ENCODE measurements around the gene RPUSD4. TPM values are rescaled to one million over a fixed set of nuclear protein-coding genes. Genes with fewer than 3 reads are reported as not detected.

The RPUSD4 gene
- total RNA-seq, 1 experiment from 2014 or later = 39.7 TPM

DNA sequence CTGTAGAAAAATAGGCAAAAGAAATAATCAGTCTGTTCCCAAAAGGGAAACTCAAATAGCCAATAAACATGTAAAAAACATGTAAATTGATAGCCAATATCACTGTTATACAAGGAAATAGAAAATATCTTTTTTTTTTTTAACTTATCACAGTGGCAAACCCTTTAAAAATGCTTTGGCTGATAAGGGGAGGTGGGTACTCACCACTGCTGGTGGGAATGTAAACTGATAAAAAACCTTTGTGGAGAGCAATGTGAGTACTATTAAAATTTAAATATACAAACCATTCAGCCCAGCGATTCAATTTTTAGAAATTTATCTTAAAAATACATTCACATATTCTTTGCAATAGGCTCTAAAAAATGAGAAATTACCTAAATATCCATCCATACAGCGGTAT lies 3.6 kb downstream of the RPUSD4 start:
- no peaks in the 10 kb centered on the region for H3K9me3 ChIP-seq (ENCODE audit: low read length)
- intact Hi-C loops (cut with micrococcal nuclease) = no loop called here
- no peak overlapping the region for H3K4me2 ChIP-seq (ENCODE audit: low read length)
- no peaks in the 10 kb centered on the region for H3K27me3 ChIP-seq (ENCODE audit: low read length)
- H3K4me1 ChIP-seq (ENCODE audit: insufficient read depth, low read length) = peaks cover 13% of the 10 kb centered on the region
- H3F3A ChIP-seq (ENCODE audit: low read length, unreplicated experiment) = no peaks in the 10 kb centered on the region
- H3K36me3 ChIP-seq (ENCODE audit: low read depth, low read length) = peaks cover 42% of the 10 kb centered on the region
- H3K79me2 ChIP-seq (ENCODE audit: low read length) = peaks cover 39% of the 10 kb centered on the region
- no peaks in the 10 kb centered on the region for H3K9me2 ChIP-seq (replicated peaks; ENCODE audit: low read length)
- H3K27ac ChIP-seq (ENCODE audit: low read length) = no peak overlapping the region
- BruUV-seq (replicated peaks) = no TSS peak
- ChIA-PET CTCF (no interaction called here), POLR2A (ENCODE audit: unreplicated experiment) (no interaction called here)
- H2AFZ ChIP-seq (ENCODE audit: low read length) = no peak overlapping the region
- TF ChIP-seq EZH2 (IDR thresholded peaks at IDR 0.05; ENCODE audit: low read length, unreplicated experiment) = no peak
- no peak for TF ChIP-seq EZH2phosphoT487 (IDR thresholded peaks at IDR 0.05; ENCODE audit: borderline replicate concordance, low read length)
- TF ChIP-seq CTCF (conservative IDR thresholded peaks at IDR 0.05; ENCODE audit: low read depth, low read length) = no peak
- DNase-seq = no peak
- H3K9ac ChIP-seq (ENCODE audit: low read length) = no peak overlapping the region
- H4K20me1 ChIP-seq (ENCODE audit: low read length) = 0 out of 2 replicates have a peak, but pooled peaks cover 5% of the 10 kb centered on the region
- ATAC-seq = no peak
- no peak overlapping the region for H3K4me3 ChIP-seq (ENCODE audit: low read length)

DNA sequence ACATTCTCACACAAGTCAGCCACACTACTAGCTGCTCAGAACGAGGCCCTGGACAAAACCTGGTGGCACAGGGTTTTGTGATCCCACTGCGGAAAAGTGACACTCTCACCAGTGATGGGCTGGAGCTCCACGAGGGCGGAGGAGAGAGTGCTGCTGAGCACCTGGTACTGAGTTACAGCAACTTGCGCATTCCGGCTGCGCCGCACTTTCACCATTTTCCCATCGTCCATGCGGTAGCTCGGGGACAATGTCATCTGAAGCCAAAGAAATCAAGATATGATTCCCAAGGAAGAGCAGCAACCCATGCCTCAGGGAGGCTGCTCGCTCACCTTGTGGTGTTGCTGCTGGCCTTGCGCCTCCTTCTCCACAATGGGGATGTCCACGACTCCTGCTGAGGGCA lies 6.1 kb downstream of the RPUSD4 start:
- ATAC-seq (no peak), DNase-seq (no peak)
- no peaks in the 10 kb centered on the region for H4K20me1 ChIP-seq (ENCODE audit: low read length)
- H3F3A ChIP-seq (ENCODE audit: low read length, unreplicated experiment) = no peaks in the 10 kb centered on the region
- H2AFZ ChIP-seq (ENCODE audit: low read length) = no peak overlapping the region
- H3K27ac ChIP-seq (ENCODE audit: low read length) = no peak overlapping the region
- H3K4me2 ChIP-seq (ENCODE audit: low read length) = no peak overlapping the region
- no peaks in the 10 kb centered on the region for H3K9me3 ChIP-seq (ENCODE audit: low read length)
- peaks cover 5% of the 10 kb centered on the region for H3K4me1 ChIP-seq (ENCODE audit: insufficient read depth, low read length)
- H3K9ac ChIP-seq (ENCODE audit: low read length) = no peak overlapping the region
- no peak overlapping the region for H3K4me3 ChIP-seq (ENCODE audit: low read length)
- no peaks in the 10 kb centered on the region for H3K9me2 ChIP-seq (replicated peaks; ENCODE audit: low read length)
- no peak for TF ChIP-seq CTCF (conservative IDR thresholded peaks at IDR 0.05; ENCODE audit: low read depth, low read length)
- no peak for TF ChIP-seq EZH2phosphoT487 (IDR thresholded peaks at IDR 0.05; ENCODE audit: borderline replicate concordance, low read length)
- TF ChIP-seq EZH2 (IDR thresholded peaks at IDR 0.05; ENCODE audit: low read length, unreplicated experiment) = no peak
- H3K79me2 ChIP-seq (ENCODE audit: low read length) = peaks cover 18% of the 10 kb centered on the region
- ChIA-PET CTCF (no interaction called here), POLR2A (ENCODE audit: unreplicated experiment) (no interaction called here)
- no peaks in the 10 kb centered on the region for H3K27me3 ChIP-seq (ENCODE audit: low read length)
- peaks cover 64% of the 10 kb centered on the region for H3K36me3 ChIP-seq (ENCODE audit: low read depth, low read length)
- no TSS peak for BruUV-seq (replicated peaks)
- intact Hi-C loops (cut with micrococcal nuclease) = no loop called here

DNA sequence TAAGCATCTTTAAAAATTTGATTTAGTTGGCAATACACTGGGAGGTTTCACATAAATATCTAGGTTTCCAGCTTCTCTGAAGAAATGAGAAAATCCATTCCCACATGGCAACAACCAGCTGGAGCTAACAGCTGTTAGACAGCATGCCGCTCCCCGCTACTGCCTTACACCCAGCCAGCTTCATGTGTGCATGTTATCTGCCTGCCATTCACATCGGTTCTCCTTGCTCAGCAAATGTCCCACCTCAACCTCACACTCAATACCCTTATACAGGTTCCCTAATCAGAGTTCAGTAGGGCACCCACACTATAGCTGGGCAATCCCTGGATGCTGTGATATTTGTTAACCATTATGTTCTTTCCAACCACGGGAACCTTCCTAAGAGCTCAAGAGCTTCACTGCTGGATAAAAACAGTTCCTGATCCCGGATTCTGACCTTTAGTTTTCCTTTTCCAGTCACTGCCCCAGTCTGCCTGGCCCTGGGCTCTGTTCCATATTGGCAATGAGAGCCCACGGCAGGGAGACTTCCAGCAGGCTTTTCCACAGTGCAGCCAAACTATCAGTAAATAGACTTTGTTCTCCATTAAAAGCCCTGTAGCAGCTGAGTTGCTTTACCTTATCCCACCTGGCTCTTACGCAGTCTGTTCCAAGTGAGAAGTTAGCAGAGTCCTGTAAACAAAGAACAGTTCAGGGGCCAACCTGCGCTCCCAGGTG lies 8.6 kb downstream of the RPUSD4 start:
- H3K4me3 ChIP-seq (ENCODE audit: low read length) = no peak overlapping the region
- H3F3A ChIP-seq (ENCODE audit: low read length, unreplicated experiment) = no peaks in the 10 kb centered on the region
- H4K20me1 ChIP-seq (ENCODE audit: low read length) = no peaks in the 10 kb centered on the region
- no peaks in the 10 kb centered on the region for H3K4me1 ChIP-seq (ENCODE audit: insufficient read depth, low read length)
- BruUV-seq (replicated peaks) = TSS peak; percentile 14
- POLR2A ChIA-PET (ENCODE audit: unreplicated experiment) = no interaction called here
- H3K4me2 ChIP-seq (ENCODE audit: low read length) = no peak overlapping the region
- no peak overlapping the region for H2AFZ ChIP-seq (ENCODE audit: low read length)
- no peak overlapping the region for H3K9ac ChIP-seq (ENCODE audit: low read length)
- peaks cover 72% of the 10 kb centered on the region for H3K36me3 ChIP-seq (ENCODE audit: low read depth, low read length)
- ATAC-seq (no peak), DNase-seq (no peak)
- no peaks in the 10 kb centered on the region for H3K27me3 ChIP-seq (ENCODE audit: low read length)
- H3K79me2 ChIP-seq (ENCODE audit: low read length) = 0 out of 2 replicates have a peak, but pooled peaks cover 5% of the 10 kb centered on the region
- CTCF ChIA-PET = no interaction called here
- no peak overlapping the region for H3K27ac ChIP-seq (ENCODE audit: low read length)
- TF ChIP-seq EZH2phosphoT487 (IDR thresholded peaks at IDR 0.05; ENCODE audit: borderline replicate concordance, low read length) = no peak
- TF ChIP-seq CTCF (conservative IDR thresholded peaks at IDR 0.05; ENCODE audit: low read depth, low read length) = no peak
- TF ChIP-seq EZH2 (IDR thresholded peaks at IDR 0.05; ENCODE audit: low read length, unreplicated experiment) = no peak
- no peaks in the 10 kb centered on the region for H3K9me2 ChIP-seq (replicated peaks; ENCODE audit: low read length)
- no peaks in the 10 kb centered on the region for H3K9me3 ChIP-seq (ENCODE audit: low read length)
- intact Hi-C loops (cut with micrococcal nuclease) = no loop called here

Measured in PC-3 (cell line).